ENCODE results near the gene CERS3. TPM values are rescaled to one million over a fixed set of nuclear protein-coding genes. Genes with fewer than 3 reads are reported as not detected.

The CERS3 gene
- total and polyA plus RNA-seq, 2 of the 4 experiments (the other 2 are of a cell fraction) = not detected

DNA sequence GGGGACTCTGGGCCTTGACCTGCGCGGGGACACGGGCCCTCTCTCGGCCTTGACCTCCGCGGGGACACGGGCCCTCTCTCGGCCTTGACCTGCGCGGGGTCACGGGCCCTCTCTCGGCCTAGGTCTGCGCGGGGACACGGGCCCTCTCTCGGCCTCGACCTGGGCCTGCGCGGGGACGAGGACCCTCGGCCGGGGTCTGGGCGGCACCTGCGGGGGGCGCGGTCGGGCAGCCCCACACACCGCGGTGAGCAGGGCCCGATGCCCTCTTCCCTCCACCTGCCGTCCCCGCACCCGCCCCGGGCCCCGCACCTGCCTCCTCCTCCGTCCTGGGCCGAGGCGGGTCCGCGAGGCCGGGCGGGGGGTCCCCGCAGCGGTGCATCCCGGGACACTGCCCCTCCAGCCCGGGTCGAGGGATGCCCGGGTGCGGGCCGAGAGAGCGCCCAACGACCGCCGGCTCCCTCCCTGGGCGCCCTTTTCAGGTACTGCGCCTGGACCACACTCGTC lies 15.6 kb upstream of the CERS3 start:
- no peak overlapping the region for H2BK120ac ChIP-seq (ENCODE audit: low read depth, low read length)
- ATAC-seq (ENCODE audit: low read depth) (no peak), DNase-seq (no peak)
- H2BK15ac ChIP-seq (ENCODE audit: low read depth, low read length) = no peak overlapping the region
- intact Hi-C loops (cut with micrococcal nuclease) (no loop called here), dilution Hi-C loops (cut with HindIII; ENCODE audit: low sequenced_read_pairs, unreplicated experiment) (no loop called here), in situ Hi-C loops (cut with MboI; ENCODE audit: low sequenced_read_pairs) (no loop called here)
- H4K91ac ChIP-seq (ENCODE audit: insufficient read depth, low read depth, low read length) = no peak overlapping the region
- H4K5ac ChIP-seq (ENCODE audit: low read depth, low read length) = no peak overlapping the region
- POLR2A ChIA-PET (ENCODE audit: unreplicated experiment) = no interaction called here
- no peaks in the 10 kb centered on the region for H4K20me1 ChIP-seq (ENCODE audit: insufficient read depth, low read length)
- 46% methylated on average over 36 of the region's 57 CpGs; no CpG with 5 or more reads in 1 of the 2 experiments for WGBS, 2 experiments (ENCODE audit: extremely low coverage in 2 of 2, insufficient read length in 1 of 2)
- no peak overlapping the region for H3K56ac ChIP-seq (ENCODE audit: extremely low read depth, insufficient read depth, low read length)
- H3K79me1 ChIP-seq (ENCODE audit: low read depth in 1 of 2, low read length in 2 of 2) = no peaks in the 10 kb centered on the region
- 0 out of 2 replicates have a peak, but pooled peaks cover 3% of the 10 kb centered on the region for H3K9me3 ChIP-seq (ENCODE audit: control insufficient read depth, insufficient read depth, low read length)
- H3K27ac ChIP-seq (ENCODE audit: insufficient read depth, low read length) = no peak overlapping the region
- H3K4ac ChIP-seq (ENCODE audit: low read depth, low read length) = no peak overlapping the region
- H2AFZ ChIP-seq (replicated peaks; ENCODE audit: low read length, poor library complexity) = no peak overlapping the region
- no peak overlapping the region for H4K8ac ChIP-seq (ENCODE audit: low read depth in 2 of 2, low read length in 2 of 2)
- no peak overlapping the region for H2AK9ac ChIP-seq (replicated peaks; ENCODE audit: low read depth, low read length, poor library complexity)
- TF ChIP-seq, protein P1, sequence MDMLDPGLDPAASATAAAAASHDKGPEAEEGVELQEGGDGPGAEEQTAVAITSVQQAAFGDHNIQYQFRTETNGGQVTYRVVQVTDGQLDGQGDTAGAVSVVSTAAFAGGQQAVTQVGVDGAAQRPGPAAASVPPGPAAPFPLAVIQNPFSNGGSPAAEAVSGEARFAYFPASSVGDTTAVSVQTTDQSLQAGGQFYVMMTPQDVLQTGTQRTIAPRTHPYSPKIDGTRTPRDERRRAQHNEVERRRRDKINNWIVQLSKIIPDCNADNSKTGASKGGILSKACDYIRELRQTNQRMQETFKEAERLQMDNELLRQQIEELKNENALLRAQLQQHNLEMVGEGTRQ (IDR thresholded peaks at IDR 0.05; ENCODE audit: low read depth, low read length) = no peak
- TF ChIP-seq RAD21 (IDR thresholded peaks at IDR 0.05; ENCODE audit: low read length) (no peak), SMC3 (IDR thresholded peaks at IDR 0.05; ENCODE audit: low read depth, low read length) (no peak), CHD1 (IDR thresholded peaks at IDR 0.05; ENCODE audit: low read depth, low read length) (no peak), BHLHE40 (IDR thresholded peaks at IDR 0.05; ENCODE audit: low read depth, low read length) (no peak)
- H3K9ac ChIP-seq (ENCODE audit: low read depth, low read length) = no peak overlapping the region
- H3K18ac ChIP-seq (ENCODE audit: low read depth, low read length) = no peak overlapping the region
- H2BK20ac ChIP-seq (ENCODE audit: low read depth, low read length) = no peak overlapping the region
- no peaks in the 10 kb centered on the region for H3K4me1 ChIP-seq (ENCODE audit: control insufficient read depth, insufficient read depth, low read length)
- no peaks in the 10 kb centered on the region for H3K27me3 ChIP-seq (ENCODE audit: control insufficient read depth, insufficient read depth, low read length)
- H3K36me3 ChIP-seq (ENCODE audit: control insufficient read depth, insufficient read depth, low read length) = no peaks in the 10 kb centered on the region
- no peak overlapping the region for H3K23ac ChIP-seq (ENCODE audit: low read depth, low read length)
- BruUV-seq (replicated peaks) = no TSS peak
- H3K9me1 ChIP-seq (ENCODE audit: insufficient read depth, low read length) = no peaks in the 10 kb centered on the region
- no peak overlapping the region for H3K4me3 ChIP-seq (ENCODE audit: insufficient read depth, low read depth, low read length)
- no peak overlapping the region for H3K4me2 ChIP-seq (ENCODE audit: low read depth, low read length)
- no peak overlapping the region for H2AK5ac ChIP-seq (ENCODE audit: low read depth, low read length)
- CTCF ChIA-PET = no interaction called here
- H3K14ac ChIP-seq (replicated peaks; ENCODE audit: low read depth, low read length) = no peak overlapping the region
- no peak overlapping the region for H2BK5ac ChIP-seq (ENCODE audit: low read depth, low read length, poor library complexity, severe bottlenecking)
